GM21381 (cell line): ENCODE results near the gene GFRA4.
"Not testable (repeated sequence)": the region's sequence is repeated elsewhere in the genome, so short reads cannot be mapped to it uniquely, and the experiment has no call there.

Experiments
- ATAC-seq: cut with Tn5 transposase; IDR thresholded peaks from one replicate; pipeline ENCODE4 v1.9.1; 2021; ENCODE audit warnings: mild to moderate bottlenecking, moderate library complexity; ENCODE audit not compliant: unreplicated experiment

Gene GFRA4

DNA sequence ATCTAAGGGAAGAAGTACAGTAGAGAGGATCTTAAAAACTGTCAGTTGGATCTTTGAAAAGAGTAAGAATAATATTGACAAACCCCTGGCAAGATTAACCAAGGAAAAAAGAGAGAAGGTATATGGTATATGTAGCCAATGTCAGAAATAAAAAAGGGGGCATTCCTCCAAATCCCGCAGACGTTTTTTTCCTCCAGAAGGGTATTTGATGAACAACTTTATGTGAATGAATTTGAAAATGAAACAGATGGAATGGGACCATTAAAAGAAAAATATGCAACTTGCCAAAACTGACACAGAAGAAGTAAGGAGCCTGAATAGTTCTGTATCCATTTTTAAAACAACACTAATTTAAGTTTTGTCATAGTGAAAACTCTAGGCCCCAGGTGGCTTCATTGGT is 35.7 kb downstream of the GFRA4 start:
- no peak for ATAC-seq

DNA sequence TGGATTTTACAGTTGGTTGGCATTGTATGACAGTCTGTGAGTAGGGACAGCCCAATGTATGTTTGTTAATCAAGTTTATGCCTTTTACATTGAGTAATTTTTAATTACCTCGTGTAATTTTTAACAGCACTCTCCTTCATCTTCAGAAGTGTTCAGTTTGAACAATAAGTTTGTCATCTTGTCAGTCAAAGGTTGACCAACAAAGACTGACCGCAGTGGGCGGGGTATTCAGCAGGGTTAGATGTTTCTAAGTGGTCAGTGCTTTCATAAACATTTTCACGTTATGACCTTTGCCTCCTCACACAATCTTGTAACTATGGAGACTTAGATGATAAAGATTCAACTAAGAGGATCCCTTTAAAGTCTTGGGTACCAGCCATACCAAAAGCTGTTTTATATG is 40.8 kb downstream of the GFRA4 start:
- ATAC-seq = no peak

DNA sequence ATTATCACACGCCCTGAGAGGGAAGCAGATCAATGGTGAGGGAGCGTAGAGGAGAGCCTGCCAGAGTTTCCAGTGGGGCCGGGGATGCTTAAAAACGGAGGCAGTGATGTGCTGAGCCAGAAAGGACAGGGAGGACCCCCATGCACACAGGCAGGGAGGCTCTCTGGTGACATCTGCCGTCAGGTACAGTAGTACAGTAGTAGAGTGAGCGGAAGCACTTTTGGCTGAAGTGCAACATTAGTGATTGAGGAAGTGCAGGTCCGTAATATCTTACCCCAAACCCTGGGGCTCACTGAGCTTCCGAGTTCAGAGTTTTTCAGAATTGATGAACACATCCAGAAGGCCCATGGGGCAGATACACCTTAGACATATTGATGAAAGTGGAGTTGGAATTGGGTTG is 42.1 kb downstream of the GFRA4 start:
- no peak for ATAC-seq

DNA sequence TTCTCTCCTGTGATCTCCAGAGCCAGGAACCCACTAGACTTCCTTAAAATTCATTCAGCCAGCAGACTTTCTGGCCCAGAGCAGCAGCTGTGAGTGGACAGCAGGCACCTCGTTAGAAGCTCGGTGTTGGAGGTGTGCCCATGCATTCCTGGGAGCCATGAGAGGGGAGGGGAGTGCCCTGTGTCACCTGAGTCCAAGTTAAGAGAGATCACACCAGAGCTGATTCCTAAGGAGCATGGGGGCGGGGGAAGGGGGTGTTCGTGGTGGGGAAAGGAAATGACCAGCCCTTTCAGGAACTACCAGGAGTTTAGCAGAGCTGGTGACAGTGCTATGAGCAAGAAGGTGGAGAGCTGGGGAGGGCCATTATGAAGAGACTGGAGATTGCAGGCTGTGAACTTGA is 46.9 kb downstream of the GFRA4 start:
- no peak for ATAC-seq

DNA sequence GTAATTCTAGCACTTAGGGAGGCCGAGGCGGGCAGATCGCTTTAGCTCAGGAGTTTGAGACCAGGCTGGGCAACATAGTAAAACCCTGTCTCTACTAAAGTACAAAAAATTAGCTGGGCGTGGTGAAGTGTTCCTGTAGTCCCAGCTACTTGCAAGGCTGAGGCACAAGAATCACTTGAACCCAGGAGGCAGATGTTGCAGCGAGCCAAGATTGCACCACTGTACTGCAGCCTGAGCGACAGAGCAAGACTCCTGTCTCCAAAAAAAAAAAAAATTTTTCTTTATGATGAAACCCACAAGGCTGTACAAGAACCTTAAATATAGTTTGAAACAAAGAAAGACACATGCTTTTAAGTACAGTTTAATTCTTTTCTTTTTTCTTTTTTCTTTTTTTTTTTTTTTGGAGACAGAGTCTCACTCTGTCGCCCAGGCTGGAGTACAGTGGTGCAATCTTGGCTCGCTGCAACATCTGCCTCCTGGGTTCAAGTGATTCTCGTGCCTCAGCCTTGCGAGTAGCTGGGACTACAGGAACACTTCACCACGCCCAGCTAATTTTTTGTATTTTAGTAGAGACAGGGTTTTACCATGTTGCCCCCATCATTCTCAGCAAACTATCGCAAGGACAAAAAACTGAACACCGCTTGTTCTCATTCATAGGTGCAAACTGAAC is 47.9 kb downstream of the GFRA4 start:
- ATAC-seq = not testable (repeated sequence)

DNA sequence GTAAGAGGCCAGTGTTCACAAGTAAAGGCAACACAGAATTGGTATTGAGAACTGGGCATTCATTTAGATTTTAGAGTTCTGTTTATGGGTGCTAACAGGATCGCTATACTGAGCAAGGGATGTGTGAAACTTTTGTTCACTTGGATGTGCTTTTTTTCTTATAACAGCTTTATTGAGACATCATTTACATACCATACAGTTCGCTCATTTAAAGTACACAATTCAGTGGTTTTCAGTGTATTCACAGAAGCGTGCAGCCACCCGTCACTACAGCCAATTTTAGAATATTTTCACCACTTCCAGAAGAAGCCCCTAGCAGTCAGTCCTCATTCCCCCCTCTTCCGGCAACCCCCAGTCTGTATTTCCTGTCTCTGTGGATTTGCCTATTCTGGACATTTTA is 48.7 kb downstream of the GFRA4 start:
- no peak for ATAC-seq

DNA sequence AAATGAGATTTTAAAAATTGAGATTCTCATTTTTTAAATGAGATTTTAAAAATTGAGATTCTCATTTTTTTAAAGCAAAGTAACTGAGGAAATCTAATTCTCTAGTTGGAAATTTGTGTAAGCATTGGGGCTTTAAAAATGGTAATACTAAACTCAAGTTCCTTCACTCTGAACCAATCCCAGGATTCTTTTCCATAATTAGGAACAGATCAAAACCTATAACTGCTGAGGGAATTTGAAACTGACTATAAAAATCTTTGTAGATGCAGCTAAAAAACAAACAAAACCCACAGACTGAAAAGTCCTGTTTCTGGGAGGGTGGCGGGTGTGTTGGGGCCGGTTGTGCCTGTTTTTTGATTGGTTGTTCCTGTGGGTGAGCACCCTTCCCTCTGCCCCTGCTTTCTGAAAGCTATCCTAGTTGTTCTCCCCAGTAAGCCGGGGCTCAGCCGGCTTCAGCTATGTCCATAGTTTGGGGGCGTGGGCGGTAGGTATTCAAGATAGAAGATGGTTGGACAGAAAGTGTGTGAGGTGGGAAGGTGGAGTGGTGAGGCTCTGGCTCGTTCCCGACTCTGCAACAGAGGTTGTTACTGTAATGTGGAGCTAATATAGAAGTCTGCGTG is 49.3 kb downstream of the GFRA4 start:
- ATAC-seq = no peak

DNA sequence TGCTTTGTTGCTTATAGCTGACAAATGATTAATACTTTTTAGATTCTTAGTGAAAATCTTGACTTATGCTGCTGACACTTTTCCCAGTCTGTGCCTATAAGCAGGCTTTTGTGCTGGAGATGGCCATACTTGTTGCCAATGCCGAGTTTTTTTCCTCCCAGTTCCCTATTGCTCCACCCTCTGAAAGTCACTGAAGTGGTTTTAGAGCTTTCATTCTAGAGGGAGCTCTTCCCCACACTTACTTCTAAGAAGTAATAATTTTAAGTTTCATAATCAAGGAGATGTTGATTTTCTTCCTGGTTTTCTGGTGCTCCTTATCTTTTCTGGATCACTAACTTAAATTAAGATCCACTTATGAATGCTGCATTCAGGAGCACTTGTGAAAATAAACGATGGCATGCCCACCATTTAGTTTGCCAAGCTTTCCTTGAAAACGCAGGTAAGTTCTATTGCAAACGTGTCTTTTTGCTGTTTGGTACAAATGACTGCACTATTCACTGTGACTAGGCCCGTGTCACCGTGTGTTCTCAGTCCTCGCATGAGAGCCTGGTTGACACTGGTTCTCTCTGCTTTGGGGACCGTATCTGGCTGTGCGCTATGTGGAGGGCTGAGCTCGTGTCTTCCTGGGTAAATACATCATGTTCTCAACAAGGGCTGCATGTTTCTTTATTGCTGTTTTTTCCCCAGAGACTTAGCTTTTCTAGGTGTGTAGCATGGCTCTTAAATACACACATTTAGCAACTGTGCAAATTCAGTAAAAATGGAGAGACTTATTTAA is 50.2 kb downstream of the GFRA4 start:
- no peak for ATAC-seq

DNA sequence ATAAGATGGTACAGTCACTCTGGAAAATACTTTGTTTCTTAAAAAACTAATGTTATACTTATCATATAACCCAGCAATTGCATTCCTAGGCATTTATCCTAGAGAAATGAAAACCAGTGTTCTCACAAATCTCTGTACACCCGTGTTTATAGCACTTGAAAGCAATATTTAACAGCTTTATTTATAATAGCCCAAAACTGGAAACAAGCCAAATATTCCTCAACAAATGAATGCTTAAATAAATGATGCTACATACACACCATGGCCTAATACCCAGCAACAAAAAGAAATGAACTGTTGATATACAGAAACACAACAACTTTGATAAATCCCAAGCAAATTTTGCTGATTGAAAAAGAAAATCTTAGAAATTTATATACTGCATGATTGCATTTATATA is 51.3 kb downstream of the GFRA4 start:
- no peak for ATAC-seq
